SJCRH30 (cell line): Measurements from ENCODE around the gene TREML4. TPM values are rescaled to one million over a fixed set of nuclear protein-coding genes. Genes with fewer than 3 reads are reported as not detected.
"Not testable (repeated sequence)": the region's sequence is repeated elsewhere in the genome, so short reads cannot be mapped to it uniquely, and the experiment has no call there.

Source experiments
- DNase-seq, 2 experiments: peaks; one replicate each; pipeline ENCODE4 v3.0.0-alpha.2; 2015 to 2020
- H3K27ac ChIP-seq: fragments of 250-450 bp; sonication (Bioruptor Pico); 2 replicates; pipeline ENCODE4 v1.5.1; 2020; ENCODE audit warnings: mild to moderate bottlenecking, moderate library complexity
- H3K27me3 ChIP-seq: fragments of 250-450 bp; sonication (Bioruptor Pico); 2 replicates; pipeline ENCODE4 v1.5.1; 2020; ENCODE audit warnings: mild to moderate bottlenecking, moderate library complexity
- H3K36me3 ChIP-seq: fragments of 250-450 bp; sonication (Bioruptor Pico); 2 replicates; pipeline ENCODE4 v1.5.1; 2020; ENCODE audit warnings: mild to moderate bottlenecking, moderate library complexity
- H3K4me1 ChIP-seq: fragments of 250-450 bp; sonication (Bioruptor Pico); 2 replicates; pipeline ENCODE4 v1.5.1; 2020; ENCODE audit warnings: mild to moderate bottlenecking, moderate library complexity
- H3K4me3 ChIP-seq: fragments of 250-450 bp; sonication (Bioruptor Pico); 2 replicates; pipeline ENCODE4 v1.5.1; 2020; ENCODE audit warnings: mild to moderate bottlenecking, moderate library complexity
- H3K9me3 ChIP-seq: fragments of 250-450 bp; sonication (Bioruptor Pico); replicated peaks from 2 replicates; pipeline ENCODE4 v1.5.1; 2020; ENCODE audit warnings: mild to moderate bottlenecking, moderate library complexity
- total RNA-seq: library from RNA; depleted of rRNA; stranded (reverse); fragments of >200 nt; shearing (Covaris generic); gene quantifications from 2 replicates; pipeline ENCODE4 v1.2.3, GENCODE V29; 2014

The TREML4 gene
- total RNA-seq, 1 experiment from 2014 or later, result 0.06 TPM

- Histone ChIP-seq H3K27me3 (no peaks in the 10 kb centered on the region), H3K9me3 (no peaks in the 10 kb centered on the region), H3K27ac (no peak overlapping the region), H3K4me1 (no peaks in the 10 kb centered on the region), H3K36me3 (no peaks in the 10 kb centered on the region), H3K4me3 (no peak overlapping the region)
- no peak for DNase-seq
These were observed 3.3 kb upstream of the TREML4 start for GRCh38 chr6:41224800-41225199.

- Histone ChIP-seq H3K36me3 (no peaks in the 10 kb centered on the region), H3K27me3 (no peaks in the 10 kb centered on the region), H3K4me3 (no peak overlapping the region), H3K4me1 (no peaks in the 10 kb centered on the region), H3K27ac (no peak overlapping the region), H3K9me3 (no peaks in the 10 kb centered on the region)
- no peak for DNase-seq
These were observed 1.4 kb upstream of the TREML4 start for GRCh38 chr6:41226752-41227151.

- Histone ChIP-seq H3K9me3 (no peaks in the 10 kb centered on the region), H3K4me1 (no peaks in the 10 kb centered on the region), H3K27me3 (no peaks in the 10 kb centered on the region), H3K27ac (no peak overlapping the region), H3K36me3 (no peaks in the 10 kb centered on the region), H3K4me3 (no peak overlapping the region)
- peak in 1 of 2 experiments; percentile 18 for DNase-seq
These were observed 467 bp downstream of the TREML4 start for GRCh38 chr6:41228616-41229015.

- DNase-seq, result no peak
These were observed 1.6 kb downstream of the TREML4 start for GRCh38 chr6:41229721-41230120.

GRCh38 chr6:41231246-41231645 lies 3.1 kb downstream of the TREML4 start:
- no peaks in the 10 kb centered on the region for H3K36me3 ChIP-seq
- no peaks in the 10 kb centered on the region for H3K4me1 ChIP-seq
- no peaks in the 10 kb centered on the region; the same call in 1 of the 2 replicates for H3K9me3 ChIP-seq
- no peak overlapping the region for H3K4me3 ChIP-seq
- no peak for DNase-seq
- H3K27ac ChIP-seq, result no peak overlapping the region
- H3K27me3 ChIP-seq, result no peaks in the 10 kb centered on the region

More at GRCh38 chr6:41229721-41230120, 1.6 kb downstream of the TREML4 start:
- no peaks in the 10 kb centered on the region for H3K27me3 ChIP-seq
- no peak overlapping the region for H3K4me3 ChIP-seq
- H3K4me1 ChIP-seq, result no peaks in the 10 kb centered on the region
- no peak overlapping the region for H3K27ac ChIP-seq
- no peaks in the 10 kb centered on the region for H3K9me3 ChIP-seq
- no peaks in the 10 kb centered on the region for H3K36me3 ChIP-seq

GRCh38 chr6:41232667-41233066 lies 4.5 kb downstream of the TREML4 start:
- Histone ChIP-seq H3K36me3 (no peaks in the 10 kb centered on the region), H3K27ac (no peak overlapping the region), H3K4me1 (no peaks in the 10 kb centered on the region), H3K9me3 (no peaks in the 10 kb centered on the region; the same call in 1 of the 2 replicates), H3K27me3 (no peaks in the 10 kb centered on the region), H3K4me3 (no peak overlapping the region)
- DNase-seq, result no peak

- DNase-seq, result no peak
- H3K27me3 ChIP-seq, result no peaks in the 10 kb centered on the region
- no peaks in the 10 kb centered on the region; the same call in 1 of the 2 replicates for H3K9me3 ChIP-seq
- H3K4me3 ChIP-seq, result no peak overlapping the region
- H3K36me3 ChIP-seq, result no peaks in the 10 kb centered on the region
- no peak overlapping the region for H3K27ac ChIP-seq
- peaks cover 14% of the 10 kb centered on the region for H3K4me1 ChIP-seq
These were observed 8.1 kb downstream of the TREML4 start for GRCh38 chr6:41236276-41236675.

GRCh38 chr6:41237128-41237527 lies 9.0 kb downstream of the TREML4 start:
- Histone ChIP-seq H3K9me3 (no peaks in the 10 kb centered on the region; the same call in 1 of the 2 replicates), H3K4me1 (peaks cover 14% of the 10 kb centered on the region), H3K27me3 (no peaks in the 10 kb centered on the region), H3K27ac (no peak overlapping the region), H3K36me3 (no peaks in the 10 kb centered on the region), H3K4me3 (no peak overlapping the region)
- no peak for DNase-seq

- DNase-seq, result peak; percentile 76 to 87
- no peaks in the 10 kb centered on the region for H3K27me3 ChIP-seq
- H3K27ac ChIP-seq, result peak overlapping the region; percentile 42; the same call in 1 of the 2 replicates
These were observed 11.5 kb downstream of the TREML4 start for GRCh38 chr6:41239467-41240159.

GRCh38 chr6:41246529-41246928 lies 18.4 kb downstream of the TREML4 start:
- not testable (repeated sequence) for H3K9me3 ChIP-seq, H3K36me3 ChIP-seq, H3K27ac ChIP-seq, H3K4me1 ChIP-seq, H3K27me3 ChIP-seq, H3K4me3 ChIP-seq, DNase-seq

More at GRCh38 chr6:41239467-41240159, 11.5 kb downstream of the TREML4 start:
- H3K4me3 ChIP-seq, result peak overlapping the region; percentile 37
- H3K9me3 ChIP-seq, result no peaks in the 10 kb centered on the region; the same call in 1 of the 2 replicates
- H3K4me1 ChIP-seq, result peaks cover 14% of the 10 kb centered on the region
- H3K36me3 ChIP-seq, result no peaks in the 10 kb centered on the region

- no peak for DNase-seq
- Histone ChIP-seq H3K36me3 (no peaks in the 10 kb centered on the region), H3K4me1 (no peaks in the 10 kb centered on the region), H3K27ac (no peak overlapping the region), H3K27me3 (no peaks in the 10 kb centered on the region), H3K9me3 (0 out of 2 replicates have a peak, but pooled peaks cover 2% of the 10 kb centered on the region), H3K4me3 (no peak overlapping the region)
These were observed 19.2 kb downstream of the TREML4 start for GRCh38 chr6:41247288-41247865.

GRCh38 chr6:41247882-41248705 lies 19.9 kb downstream of the TREML4 start:
- no peak for DNase-seq
- no peaks in the 10 kb centered on the region for H3K36me3 ChIP-seq
- no peaks in the 10 kb centered on the region for H3K27me3 ChIP-seq
- no peaks in the 10 kb centered on the region for H3K4me1 ChIP-seq
- no peak overlapping the region for H3K27ac ChIP-seq
- 0 out of 2 replicates have a peak, but pooled peaks cover 2% of the 10 kb centered on the region for H3K9me3 ChIP-seq
- no peak overlapping the region for H3K4me3 ChIP-seq

GRCh38 chr6:41252401-41253169 lies 24.4 kb downstream of the TREML4 start:
- Histone ChIP-seq H3K27me3 (no peaks in the 10 kb centered on the region), H3K4me1 (peaks cover 38% of the 10 kb centered on the region), H3K9me3 (no peaks in the 10 kb centered on the region), H3K27ac (no peak overlapping the region), H3K36me3 (no peaks in the 10 kb centered on the region), H3K4me3 (no peak overlapping the region)
- no peak for DNase-seq

GRCh38 chr6:41255110-41255509 lies 27.0 kb downstream of the TREML4 start:
- peak overlapping the region; percentile 73 for H3K27ac ChIP-seq
- no peaks in the 10 kb centered on the region for H3K9me3 ChIP-seq
- peak; percentile 38 to 66 for DNase-seq
- no peak overlapping the region for H3K4me3 ChIP-seq
- H3K4me1 ChIP-seq, result peaks cover 44% of the 10 kb centered on the region
- H3K27me3 ChIP-seq, result no peaks in the 10 kb centered on the region
- no peaks in the 10 kb centered on the region for H3K36me3 ChIP-seq
